22Rv1 (cell line): ENCODE measurements around the gene SIRPG.

Source experiments
- H3K27ac ChIP-seq: fragments of 450-650 bp; 2 replicates; pipeline ENCODE4 v1.5.1; 2017
- ZFX ChIP-seq: fragments of 450-650 bp; IDR thresholded peaks from 2 replicates; pipeline ENCODE4 v1.6.1; 2017; ENCODE audit warnings: antibody characterized with exemption, borderline replicate concordance
- TF ChIP-seq, protein P1 (sequence below): fragments of 450-650 bp; IDR thresholded peaks from 2 replicates; pipeline ENCODE4 v1.5.1; 2017; ENCODE audit warnings: mild to moderate bottlenecking

Gene SIRPG

GRCh38 chr20:1696521-1697209 is 39.1 kb upstream of the SIRPG start:
- no peak for TF ChIP-seq ZFX
- TF ChIP-seq, protein P1, sequence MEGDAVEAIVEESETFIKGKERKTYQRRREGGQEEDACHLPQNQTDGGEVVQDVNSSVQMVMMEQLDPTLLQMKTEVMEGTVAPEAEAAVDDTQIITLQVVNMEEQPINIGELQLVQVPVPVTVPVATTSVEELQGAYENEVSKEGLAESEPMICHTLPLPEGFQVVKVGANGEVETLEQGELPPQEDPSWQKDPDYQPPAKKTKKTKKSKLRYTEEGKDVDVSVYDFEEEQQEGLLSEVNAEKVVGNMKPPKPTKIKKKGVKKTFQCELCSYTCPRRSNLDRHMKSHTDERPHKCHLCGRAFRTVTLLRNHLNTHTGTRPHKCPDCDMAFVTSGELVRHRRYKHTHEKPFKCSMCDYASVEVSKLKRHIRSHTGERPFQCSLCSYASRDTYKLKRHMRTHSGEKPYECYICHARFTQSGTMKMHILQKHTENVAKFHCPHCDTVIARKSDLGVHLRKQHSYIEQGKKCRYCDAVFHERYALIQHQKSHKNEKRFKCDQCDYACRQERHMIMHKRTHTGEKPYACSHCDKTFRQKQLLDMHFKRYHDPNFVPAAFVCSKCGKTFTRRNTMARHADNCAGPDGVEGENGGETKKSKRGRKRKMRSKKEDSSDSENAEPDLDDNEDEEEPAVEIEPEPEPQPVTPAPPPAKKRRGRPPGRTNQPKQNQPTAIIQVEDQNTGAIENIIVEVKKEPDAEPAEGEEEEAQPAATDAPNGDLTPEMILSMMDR, result no peak
- H3K27ac ChIP-seq, result no peak overlapping the region

- H3K27ac ChIP-seq, result no peak overlapping the region
- TF ChIP-seq ZFX, result no peak
- TF ChIP-seq, protein P1, result no peak
These were observed 37.1 kb upstream of the SIRPG start for GRCh38 chr20:1694672-1695071.

GRCh38 chr20:1693427-1693826 is 35.8 kb upstream of the SIRPG start:
- no peak overlapping the region for H3K27ac ChIP-seq
- TF ChIP-seq, protein P1, result no peak
- TF ChIP-seq ZFX, result no peak

DNA sequence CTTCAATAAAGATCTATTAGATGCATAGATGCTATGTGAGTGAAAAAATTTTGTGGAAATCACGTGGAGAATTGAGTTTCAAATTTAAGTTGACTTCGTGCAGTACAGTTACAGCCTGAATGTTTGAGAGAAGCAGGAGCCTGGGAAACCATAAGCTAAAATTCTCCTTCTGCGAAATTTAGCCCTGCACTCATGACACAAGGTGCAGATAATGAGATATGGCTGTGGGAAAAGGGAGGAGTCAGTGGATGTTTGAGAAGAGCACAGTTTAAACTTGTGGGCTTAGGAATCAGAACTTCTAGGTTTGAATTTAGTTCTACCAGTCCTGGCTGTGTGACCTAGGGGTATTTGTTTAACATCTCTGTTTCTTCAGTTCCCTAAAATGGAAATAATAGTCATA is 32.1 kb upstream of the SIRPG start:
- H3K27ac ChIP-seq, result no peak overlapping the region
- TF ChIP-seq, protein P1, result no peak
- no peak for TF ChIP-seq ZFX

GRCh38 chr20:1688886-1689538 is 31.4 kb upstream of the SIRPG start:
- H3K27ac ChIP-seq, result no peak overlapping the region
- TF ChIP-seq, protein P1, result no peak
- no peak for TF ChIP-seq ZFX

DNA sequence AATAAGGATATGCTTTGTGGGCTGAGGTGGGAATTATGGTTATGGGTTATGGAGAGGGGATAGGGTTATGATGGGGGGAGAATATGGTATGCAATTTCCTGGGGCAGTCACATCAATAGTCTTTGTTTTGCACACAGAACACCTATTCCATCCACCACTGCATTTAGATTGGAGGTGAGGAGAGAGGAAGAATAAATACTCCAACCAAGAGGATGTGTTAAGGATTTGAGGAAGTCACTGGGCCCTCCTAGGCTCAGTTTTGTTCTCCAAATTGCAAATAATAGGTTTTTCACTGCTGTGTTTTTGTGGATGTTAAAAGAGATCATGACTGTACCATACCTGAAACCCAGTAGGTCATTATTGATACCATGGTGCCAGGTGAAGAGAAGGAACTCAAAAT is 29.5 kb upstream of the SIRPG start:
- TF ChIP-seq ZFX, result no peak
- TF ChIP-seq, protein P1, result no peak

GRCh38 chr20:1686151-1686748 is 28.7 kb upstream of the SIRPG start:
- TF ChIP-seq, protein P1, result no peak
- no peak overlapping the region for H3K27ac ChIP-seq

More for the DNA sequence above, 29.5 kb upstream of the SIRPG start:
- H3K27ac ChIP-seq, result no peak overlapping the region
